Urothelium cell line (cell line): ENCODE results near the gene LRRC28.

ENCODE experiments used
- DNase-seq: peaks from one replicate; pipeline ENCODE4 v3.0.0; 2011; ENCODE audit warnings: low spot score, mixed read lengths
- FAIRE-seq: peaks from 2 replicates; lab custom pipeline; 2011; peaks lifted over from hg19 to GRCh38; lab: Jason Lieb, UNC

The LRRC28 gene

DNA sequence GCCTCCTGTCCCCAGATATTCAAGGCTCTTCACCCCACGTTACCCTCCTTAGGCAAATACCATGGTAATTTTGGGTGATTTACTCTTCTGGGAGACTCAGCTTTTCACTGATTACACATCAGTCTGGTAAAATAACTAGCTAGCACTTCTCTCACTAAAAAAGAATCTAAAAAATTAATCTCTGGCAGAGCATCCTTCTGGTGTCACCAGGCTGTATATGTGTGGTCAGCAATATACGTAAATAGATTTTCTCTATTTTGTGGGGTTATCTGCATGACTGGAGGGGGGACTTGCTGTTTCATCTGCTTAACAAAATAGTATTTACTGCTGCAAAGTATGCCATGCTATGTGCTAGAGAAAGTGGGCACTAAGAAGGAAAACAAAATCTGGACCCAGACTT lies 45.1 kb downstream of the LRRC28 start:
- FAIRE-seq, result no peak

DNA sequence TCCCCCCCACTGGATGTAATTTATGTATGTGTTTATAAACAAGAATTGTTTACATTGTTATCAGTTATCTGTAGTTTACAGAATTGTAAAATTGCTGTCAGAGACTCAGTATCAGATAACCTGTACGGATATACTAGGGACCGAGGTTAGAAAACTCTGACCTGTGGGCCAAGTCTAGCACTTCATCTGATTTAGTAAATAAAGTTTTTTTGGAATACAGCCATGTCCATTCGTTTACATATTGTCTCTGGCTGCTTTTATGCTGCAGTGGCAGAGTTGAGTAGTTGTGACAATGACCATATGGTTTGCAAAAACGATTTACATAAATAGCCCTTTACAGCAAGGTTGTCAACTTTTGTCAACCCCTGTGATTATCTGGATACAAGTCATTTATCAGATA lies 52.6 kb downstream of the LRRC28 start:
- no peak for FAIRE-seq
- DNase-seq, result no peak

More for the DNA sequence above, 45.1 kb downstream of the LRRC28 start:
- DNase-seq, result no peak

DNA sequence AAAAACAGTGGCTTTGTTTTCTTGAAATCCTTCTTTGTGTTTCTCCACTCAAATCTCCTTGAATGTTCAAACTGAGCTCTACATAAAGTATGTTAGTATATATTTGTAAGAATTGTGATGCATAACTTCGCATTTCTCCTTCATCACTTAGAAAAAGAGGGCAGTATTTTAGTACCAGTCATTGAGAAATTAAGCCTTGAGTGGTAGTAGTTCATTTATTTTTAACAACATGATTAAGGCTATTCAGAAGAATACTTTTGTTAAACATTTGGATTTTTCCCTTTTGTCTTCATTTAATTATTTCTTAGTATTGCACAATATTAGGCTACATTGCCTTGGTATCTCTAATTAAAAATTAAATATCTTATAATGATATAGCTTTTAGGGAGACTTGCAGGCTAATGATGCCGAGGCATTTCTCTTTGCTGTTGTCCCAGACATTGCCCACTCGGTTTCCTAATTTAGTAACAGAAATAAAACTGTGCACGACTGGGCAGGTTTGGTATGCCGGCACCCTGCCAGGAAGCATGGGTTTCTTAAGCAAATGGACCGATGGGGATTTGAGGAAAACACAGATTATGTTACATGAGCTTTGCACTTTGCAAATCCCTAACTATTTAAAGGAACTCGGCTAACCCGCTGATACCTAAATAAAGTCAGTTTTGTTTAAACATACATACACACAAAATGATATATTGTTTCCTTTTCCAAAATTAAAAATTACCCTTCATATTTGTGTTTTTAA lies 54.7 kb downstream of the LRRC28 start:
- DNase-seq (peak; percentile 69), FAIRE-seq (no peak)

DNA sequence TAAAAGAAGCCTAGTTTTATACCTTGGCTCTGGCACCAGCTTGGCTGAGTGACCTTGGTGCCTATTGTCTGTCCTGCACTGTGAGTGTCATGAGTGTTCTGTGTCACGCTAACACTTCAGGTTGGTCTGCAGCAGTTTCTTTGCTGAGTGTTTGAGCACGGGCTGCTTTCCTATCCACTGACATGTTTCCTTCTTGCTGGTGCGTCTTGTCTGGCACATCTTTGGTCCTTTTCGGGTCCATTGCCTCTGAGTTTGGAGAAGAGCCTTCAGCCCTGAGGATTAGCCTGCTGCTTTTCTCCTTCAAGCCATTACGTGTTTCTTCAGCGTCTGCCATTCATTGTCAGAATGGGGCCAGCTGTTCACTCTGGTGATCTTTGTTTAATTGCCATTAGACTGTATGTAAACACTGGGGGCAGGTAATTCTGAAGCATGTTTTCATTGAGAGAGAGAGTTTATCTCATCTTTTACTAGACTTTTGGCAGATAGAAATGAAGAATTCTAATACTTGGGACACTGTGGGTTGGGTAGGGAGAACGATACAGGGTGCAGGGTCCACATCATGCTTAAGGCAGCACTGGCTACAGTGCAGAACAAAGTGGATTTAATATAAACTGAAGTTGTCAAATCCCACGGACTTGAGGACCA lies 55.5 kb downstream of the LRRC28 start:
- peak; percentile 8 for DNase-seq
- no peak for FAIRE-seq

DNA sequence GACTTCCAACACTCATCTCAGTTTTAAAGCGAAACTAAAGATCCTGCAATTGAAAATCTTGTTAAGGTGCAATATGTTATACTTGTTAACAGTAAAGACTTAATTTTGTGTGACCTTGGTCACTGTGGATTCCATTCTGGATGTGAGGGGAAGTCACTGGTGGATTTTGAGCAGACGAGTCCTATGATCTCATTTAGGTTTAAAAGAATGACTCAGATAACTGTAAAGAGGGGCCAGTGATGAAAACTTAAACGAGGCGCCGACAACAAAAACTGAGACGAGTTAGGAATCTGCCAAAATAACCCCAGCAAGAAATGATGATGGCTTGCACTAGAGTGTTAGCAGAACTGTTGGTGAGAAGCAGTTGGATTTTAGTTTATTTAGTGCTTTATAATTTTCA lies 56.5 kb downstream of the LRRC28 start:
- no peak for FAIRE-seq
- peak; percentile 35 for DNase-seq

DNA sequence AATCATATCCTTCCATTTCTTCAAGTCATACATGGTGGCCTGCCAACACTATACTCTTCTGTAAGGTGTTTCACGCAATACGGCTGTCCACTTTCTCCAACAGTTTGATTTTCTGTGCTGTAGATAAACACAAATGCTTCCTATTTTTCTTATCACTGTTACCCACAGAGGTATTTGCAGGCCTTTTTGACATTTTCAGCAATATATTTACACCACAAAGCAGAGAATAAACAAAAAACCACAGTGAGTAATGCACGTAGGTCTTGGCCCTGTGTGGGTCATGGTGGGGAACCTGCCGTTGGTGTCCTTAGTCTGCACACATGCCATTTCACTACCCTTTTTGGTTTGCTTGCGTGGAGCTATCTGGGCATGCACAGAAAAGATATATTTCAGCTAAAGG lies 59.5 kb downstream of the LRRC28 start:
- DNase-seq (no peak), FAIRE-seq (peak; percentile 17)

DNA sequence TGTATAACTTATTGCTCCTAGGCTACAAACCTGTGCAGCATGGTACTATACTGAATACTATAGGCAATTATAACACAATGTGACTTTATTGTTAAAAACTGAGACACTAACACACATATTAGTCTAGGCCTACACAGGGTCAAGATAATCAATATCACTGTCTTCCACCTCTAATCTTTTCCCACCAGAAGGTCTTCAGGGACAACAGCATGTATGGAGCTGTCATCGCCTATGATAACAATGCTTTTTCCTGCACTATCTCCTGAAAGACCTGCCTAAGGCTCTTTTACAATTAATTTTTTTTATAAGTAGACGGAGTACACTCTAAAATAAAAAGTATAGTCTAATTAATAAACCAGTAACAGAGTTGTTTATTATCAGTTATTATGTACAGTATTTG lies 60.9 kb downstream of the LRRC28 start:
- FAIRE-seq (no peak), DNase-seq (no peak)

DNA sequence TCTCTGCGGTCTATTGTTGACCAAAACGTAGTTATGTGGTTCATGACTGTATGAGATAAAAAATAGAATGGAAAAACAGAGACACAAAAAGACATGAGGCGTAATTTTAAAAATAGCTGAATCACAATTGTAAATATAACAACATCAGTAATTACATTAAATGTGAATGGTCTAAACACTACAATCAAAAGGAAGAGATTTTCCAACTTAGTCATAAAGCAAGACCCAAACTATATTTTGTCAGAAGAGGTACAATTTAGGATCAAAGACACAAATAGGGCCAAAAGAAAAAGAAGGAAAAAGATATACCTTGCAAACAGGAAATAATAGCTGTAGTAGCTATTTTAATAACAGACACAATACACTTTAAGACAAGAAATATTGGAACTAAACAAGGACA lies 61.5 kb downstream of the LRRC28 start:
- no peak for DNase-seq
- FAIRE-seq, result no peak

DNA sequence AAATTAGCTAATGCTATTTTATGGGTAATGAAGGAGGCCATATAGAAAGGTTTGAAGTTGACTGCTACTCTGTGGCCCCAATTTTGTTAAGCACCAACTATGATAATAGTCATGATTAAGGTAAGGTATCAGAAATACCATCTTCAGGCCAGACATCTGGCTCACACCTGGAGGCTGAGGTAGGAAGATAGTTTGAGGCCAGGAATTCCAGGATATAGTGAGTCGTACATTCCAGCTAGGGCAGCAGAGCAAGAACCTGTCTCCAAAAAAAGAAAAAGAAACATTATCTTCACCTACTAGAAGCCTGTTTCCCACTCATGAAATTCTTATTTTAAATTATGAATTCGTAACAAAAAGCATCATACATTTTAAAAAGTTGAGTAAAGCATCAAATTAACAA lies 64.4 kb downstream of the LRRC28 start:
- DNase-seq (peak; percentile 17), FAIRE-seq (no peak)

DNA sequence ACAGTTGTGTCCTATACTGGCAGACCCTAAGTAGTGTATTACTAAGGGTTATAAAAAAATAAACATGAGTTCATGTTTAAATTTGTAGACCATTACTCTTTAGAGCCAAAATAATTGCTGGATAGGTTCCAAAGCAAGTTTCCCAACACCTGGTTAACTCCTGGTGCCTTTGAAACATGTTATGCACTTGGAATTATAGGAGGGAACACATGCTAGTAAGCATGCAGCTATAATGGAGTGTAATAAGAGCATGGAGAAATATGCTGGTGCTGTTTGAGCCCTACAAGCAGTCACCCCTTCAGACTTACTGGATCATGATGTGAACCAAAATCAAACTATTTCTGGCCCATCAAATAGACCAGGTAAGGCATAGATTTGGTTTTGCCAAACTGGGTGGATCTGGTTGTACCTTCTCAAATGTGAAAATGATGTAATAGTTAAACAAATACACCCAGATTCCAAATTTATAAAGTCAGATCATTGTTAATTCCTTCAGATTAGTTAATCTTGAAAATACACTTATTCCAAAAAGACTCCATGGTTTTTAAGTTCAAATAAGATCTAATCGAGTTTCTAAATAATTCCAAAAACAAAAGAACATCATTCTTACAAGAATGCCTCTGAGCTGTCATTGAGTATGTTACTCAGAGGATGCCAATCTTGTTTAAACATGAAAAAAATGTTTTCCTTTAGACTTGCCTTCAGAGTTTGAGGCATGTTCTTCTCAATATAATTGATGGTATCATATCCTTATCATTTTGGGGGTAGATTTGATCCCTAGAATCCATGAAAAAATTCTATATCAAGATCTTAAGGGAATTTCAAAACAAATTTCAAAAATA lies 69.3 kb downstream of the LRRC28 start:
- FAIRE-seq (no peak), DNase-seq (no peak)

DNA sequence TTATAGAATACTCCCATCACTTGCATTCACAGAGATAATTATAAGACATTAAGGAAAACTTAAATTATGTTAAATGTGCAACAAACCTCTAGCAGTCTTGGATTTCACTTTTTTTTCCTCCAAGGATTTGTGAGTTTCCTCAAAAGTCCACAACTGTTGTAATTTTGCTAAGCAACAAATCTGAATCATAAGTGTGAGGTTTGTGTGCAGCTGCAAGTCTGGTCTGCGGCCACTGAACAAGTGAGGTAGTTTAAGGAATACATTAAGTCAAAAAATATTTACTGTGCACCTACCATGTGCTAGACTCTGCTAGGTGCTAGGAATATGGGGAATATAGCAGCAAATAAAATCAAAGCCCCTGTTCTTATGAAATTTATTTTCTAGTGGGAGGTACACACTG lies 70.2 kb downstream of the LRRC28 start:
- DNase-seq (no peak), FAIRE-seq (no peak)

DNA sequence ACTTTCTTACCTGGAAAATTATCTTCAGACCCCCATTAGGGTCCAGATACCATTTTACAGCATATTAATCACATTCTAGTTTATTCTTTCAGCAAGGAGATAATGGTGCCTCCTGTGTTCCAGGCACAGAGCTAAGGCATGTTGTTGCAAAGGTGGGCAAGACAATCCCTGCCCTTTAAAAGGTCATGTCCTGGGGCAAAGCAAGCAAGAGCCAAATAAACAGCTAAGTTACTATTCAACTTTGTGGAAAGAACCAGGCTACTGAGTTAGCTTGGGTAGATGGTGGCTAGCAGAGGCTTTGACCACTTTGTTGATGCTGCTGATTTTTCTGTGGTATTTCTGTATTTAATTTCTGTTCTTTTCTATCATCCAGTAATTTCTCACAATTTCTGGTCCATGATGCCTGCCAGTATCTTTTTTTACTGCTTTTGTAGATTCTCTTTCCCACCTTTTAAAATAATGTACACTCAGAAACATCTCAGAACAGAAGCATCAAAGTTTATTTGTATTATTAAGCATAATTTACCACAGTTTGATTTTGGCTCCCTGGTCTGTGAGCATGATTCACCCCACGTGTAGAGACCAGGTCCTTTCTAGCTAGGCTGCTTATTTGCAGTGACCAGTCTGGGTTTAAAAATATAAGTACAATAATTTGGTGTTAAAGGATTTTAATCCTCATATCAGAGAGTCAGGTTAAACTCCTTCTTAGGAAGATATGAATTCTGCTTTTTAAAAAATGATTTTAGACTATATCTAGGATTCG lies 71.5 kb downstream of the LRRC28 start:
- no peak for DNase-seq
- FAIRE-seq, result no peak

DNA sequence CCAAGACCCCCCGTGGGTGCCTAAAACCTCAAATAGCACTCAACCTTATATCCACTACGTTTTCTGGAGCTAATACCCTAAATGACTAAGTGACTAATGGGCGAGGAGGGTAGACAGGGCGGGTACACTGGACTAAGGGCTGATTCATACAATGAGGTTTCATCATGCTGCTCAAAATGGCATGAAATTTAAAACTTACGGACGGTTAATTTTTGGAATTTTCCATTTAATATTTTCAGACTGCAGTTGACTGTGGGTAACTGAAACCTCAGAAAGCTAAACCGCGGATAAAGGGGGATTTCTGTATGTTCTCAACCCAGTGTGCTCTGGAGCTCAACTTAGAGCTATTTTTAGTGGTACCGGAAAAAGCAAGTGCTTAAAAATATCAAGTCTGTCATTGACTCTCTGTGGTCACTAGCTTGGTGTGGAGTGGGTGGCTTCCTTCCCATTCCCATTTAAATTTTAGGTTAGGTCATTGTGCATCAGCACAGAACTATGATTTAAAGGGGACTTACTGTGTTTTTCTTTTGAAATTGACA lies 72.9 kb downstream of the LRRC28 start:
- DNase-seq, result peak; percentile 67
- FAIRE-seq, result no peak

DNA sequence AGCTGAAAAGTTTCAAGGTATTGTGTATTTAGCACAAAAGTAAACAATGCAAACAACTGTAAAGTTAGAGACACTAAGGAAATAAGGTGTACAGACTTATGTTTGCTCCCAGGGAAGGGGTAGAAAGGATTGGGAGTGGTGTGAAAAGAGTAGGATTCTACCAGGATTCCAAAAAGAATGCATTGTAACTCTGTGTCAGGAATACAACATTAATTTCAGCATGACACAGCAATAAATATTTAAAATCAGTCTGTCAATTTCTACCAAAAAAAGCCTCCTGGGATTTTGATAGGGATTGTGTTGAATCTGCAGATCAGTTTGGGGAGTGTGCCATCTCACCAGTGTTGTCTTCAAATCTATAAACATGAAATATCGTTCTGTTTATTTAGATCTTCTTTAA lies 73.4 kb downstream of the LRRC28 start:
- no peak for FAIRE-seq

DNA sequence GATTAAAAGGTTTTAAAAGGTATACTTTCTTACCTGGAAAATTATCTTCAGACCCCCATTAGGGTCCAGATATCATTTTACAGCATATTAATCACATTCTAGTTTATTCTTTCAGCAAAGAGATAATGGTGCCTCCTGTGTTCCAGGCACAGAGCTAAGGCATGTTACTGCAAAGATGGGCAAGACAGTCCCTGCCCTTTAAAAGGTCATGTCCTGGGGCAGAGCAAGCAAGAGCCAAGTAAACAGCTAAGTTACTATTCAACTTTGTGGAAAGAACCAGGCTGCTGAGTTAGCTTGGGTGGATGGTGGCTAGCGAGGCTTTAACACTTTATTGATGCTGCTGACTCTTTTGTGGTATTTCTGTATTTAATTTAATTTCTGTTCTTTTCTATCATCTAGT lies 75.0 kb downstream of the LRRC28 start:
- FAIRE-seq, result no peak

More for the DNA sequence above, 73.4 kb downstream of the LRRC28 start:
- no peak for DNase-seq

DNA sequence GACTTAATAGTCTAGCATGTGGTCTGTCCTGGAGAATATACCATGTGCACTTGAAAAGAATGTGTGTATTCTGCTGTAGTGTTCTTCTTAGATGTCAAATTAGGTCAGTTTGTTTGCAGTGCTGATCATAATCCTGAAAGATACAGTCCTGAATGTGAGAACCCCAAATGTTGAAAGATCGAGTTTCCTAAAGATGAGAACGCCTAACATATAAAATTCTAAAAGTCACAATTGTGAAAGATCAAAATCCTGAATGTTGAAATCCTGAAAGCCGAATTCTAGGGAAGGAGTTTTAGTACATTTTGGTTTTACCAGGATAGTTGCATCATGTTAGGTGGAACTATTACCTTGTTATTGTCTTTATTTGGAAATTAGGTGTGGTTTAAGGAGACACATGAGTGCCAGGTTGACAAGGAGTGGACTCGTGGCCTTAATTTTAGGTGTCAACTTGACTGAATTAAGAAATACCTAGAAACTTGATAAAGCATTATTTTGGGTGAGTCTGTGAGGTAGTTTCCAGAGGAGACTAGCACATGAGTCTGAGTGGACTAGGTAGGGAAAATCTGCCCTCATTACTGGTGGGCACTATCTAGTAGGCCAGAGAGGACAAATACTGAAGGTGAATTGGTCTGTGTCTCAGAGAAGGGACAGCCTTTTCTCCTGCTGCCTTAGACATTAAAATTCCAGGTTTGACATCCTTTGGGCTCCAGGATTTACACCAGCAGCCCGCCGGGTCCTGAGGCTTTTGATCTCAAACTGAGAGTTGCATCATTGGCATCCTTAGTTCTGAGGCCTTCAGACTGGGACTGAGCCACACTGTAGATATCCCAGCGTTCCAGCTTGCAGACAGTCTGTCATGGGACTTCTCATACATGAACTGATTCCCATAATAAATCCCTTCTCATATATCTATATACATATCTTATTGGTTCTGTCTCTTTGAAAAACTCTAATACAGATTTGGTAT lies 77.1 kb downstream of the LRRC28 start:
- FAIRE-seq (no peak), DNase-seq (no peak)

More for the DNA sequence above, 75.0 kb downstream of the LRRC28 start:
- no peak for DNase-seq

DNA sequence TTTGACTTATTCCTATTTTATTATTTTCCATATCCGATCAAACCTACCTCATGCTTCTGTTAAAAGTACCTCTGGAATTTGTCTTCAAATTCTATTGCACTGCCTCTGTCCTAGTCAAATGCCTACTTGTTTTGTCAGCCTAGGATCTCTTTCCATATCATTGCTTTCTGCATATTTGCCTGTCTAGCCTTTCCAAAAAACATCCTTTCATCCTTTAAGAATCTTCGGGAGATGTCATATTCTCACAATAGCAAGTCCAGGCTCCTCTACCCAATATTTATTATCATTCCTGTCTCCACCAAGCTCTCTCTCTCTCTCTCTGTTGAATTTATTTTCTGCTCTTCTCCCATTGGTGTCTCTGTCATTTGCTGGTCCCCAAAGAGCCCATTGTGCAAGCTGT lies 80.1 kb downstream of the LRRC28 start:
- DNase-seq, result no peak
- no peak for FAIRE-seq

DNA sequence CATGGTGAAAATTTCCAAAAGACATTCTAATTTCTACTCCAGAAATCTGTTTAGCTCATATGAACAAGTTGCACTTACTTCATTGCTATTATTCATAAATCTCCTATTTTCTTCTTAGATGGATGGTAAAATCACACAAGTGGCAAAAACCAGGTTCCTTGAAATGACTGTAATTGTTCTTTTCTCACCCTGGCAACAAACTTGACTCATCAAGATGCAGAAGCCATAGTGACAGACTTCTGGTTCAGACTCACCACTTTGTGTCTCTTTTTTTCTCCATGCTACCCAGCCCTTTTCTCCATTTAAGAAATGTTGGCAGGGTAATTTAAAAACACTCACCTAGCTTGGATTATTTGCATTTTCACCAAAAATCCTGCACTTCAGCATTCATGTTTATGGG lies 82.1 kb downstream of the LRRC28 start:
- FAIRE-seq (no peak), DNase-seq (no peak)

DNA sequence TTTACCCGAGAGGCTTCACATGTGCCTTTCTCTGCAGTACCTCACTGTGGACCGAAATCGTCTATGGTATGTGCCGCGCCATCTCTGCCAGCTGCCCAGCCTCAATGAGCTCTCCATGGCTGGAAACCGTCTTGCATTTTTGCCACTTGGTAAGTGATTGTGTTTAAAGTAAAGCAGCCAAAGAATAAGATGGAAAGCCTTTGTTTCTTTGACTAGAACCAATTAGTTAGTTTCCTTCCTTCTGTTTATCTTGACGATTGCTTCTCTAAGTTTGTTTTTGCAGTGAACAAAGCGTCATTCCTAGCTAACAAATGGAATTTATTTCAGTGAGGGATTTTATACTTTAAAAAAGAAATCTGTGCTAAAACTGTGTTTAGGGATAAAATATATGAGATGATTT lies 82.7 kb downstream of the LRRC28 start:
- FAIRE-seq (no peak), DNase-seq (no peak)

DNA sequence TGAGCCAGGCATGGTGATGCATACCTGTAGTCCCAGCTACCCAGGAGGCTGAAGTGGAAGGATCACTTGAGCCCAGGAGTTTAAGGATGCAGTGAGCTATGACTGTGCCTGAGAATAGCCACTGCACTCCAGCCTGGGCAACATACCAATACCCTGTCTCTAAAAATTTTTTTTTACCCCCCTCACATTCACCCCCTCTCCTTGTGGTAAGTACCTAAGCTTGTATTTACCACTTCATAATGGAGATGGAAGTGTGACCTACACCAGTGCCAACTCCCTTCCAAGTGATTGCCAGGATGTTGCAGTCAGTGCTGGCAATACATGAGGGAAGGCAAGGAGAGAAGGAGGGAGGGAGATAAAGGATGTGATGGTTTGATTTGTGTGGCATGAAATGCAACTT lies 84.2 kb downstream of the LRRC28 start:
- FAIRE-seq, result no peak
- no peak for DNase-seq
